ENCODE measurements around the gene MAP2K5.
"Not testable (repeated sequence)": the region's sequence is repeated elsewhere in the genome, so short reads cannot be mapped to it uniquely, and the experiment has no call there.

Gene MAP2K5

DNA sequence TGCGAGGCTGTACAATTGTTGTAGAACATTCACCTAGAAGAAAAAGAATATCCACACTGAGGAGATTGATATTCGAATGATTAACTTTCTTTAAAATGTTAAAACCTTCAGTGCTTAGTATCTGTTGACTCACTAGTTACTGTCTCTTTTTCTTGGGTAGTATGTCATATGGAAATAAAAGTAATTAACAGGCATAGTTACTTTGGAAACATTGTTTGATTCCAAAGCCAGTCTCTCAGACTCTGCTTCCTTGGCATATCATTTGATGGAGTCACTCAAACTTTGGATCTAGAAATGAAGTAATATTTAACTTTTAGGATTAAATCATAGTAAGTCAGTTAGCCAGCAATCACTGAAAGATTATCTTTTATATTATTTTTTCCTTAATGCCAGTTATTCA is 63.4 kb downstream of the MAP2K5 start:
- no peak for DNase-seq

DNA sequence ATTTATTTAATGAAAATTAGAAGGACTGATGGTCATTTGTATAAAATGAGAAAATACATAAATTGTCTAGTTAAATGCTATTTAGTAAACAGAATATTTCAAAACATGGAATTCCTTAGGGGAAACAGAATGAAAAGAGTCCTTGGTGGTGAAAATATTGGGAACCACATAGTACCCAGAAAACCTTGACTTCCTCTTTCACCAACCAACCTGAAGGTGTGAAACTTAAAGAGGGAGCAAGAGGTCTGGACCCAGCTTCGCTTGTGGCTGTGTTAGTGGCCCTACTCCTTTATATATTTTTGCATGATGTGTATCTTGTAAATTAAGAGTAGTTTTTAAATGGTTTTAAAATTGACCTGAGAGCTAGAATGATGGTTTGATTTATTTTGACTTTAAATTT is 64.2 kb downstream of the MAP2K5 start:
- no peak for DNase-seq

DNA sequence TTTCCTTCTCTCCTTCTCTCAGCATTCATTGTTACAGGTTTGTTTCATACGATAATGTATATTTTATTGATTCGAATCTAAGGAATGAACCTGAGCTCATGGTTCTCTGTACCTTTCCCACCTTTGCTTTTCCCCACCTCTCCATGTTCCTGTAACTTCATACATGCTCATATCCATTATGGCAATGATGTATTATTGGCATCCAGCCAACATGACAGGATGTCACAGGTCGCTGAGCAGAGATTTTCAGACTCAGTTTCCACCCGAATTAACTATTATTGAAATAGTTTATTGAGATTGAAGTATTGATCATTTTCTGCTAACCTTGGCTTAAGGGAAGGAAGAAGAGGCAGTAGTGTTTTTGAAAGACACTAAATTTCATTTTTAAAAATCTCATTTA is 64.8 kb downstream of the MAP2K5 start:
- no peak for DNase-seq

DNA sequence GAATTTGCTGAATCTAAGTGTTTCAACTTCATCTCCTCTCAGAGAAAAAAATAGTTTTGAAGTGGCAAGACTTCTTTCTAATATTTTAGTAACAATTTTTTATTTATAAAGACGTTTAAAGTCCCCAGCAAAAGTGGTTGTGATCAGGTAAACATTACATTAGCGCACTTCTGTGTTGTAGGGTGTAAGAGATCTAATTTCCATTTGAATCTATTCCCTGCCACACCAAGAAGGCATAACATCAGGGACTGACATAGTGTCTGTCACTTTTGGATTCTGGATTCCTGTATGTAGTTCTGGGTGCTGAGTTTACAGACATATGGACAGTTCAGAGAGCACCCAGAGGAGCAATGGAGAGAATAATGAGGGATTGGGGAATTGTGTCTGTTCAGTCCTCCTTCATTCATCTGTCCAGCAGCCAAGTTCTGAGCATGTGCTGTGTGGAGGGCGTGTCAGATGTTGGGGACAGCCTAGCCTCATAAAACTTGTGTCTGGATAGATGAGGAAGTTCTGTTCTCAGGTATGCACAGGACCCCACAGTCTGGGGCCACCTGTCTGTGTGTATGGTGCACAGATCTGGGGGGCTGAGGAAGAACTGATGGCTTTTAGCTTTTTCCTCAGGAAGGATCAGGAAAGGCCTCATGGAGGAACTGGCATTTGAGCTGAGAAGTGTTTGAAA is 65.6 kb downstream of the MAP2K5 start:
- DNase-seq = no peak

DNA sequence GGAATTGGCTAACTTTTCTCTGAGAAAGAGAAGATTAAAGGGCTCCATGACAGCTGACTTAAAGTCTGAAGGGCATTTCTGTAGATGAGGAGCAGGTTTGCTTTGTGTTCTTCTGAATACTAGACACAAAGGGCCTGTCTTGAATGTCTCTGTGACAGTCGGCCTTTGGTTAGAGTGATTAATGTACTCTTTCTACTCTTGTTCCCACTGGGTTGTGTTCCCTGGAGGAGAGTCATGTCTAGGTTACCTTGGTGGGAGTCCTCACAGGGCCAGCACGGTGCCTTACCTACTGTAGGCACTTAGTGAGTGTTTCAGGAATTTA is 66.1 kb downstream of the MAP2K5 start:
- no peak for DNase-seq

DNA sequence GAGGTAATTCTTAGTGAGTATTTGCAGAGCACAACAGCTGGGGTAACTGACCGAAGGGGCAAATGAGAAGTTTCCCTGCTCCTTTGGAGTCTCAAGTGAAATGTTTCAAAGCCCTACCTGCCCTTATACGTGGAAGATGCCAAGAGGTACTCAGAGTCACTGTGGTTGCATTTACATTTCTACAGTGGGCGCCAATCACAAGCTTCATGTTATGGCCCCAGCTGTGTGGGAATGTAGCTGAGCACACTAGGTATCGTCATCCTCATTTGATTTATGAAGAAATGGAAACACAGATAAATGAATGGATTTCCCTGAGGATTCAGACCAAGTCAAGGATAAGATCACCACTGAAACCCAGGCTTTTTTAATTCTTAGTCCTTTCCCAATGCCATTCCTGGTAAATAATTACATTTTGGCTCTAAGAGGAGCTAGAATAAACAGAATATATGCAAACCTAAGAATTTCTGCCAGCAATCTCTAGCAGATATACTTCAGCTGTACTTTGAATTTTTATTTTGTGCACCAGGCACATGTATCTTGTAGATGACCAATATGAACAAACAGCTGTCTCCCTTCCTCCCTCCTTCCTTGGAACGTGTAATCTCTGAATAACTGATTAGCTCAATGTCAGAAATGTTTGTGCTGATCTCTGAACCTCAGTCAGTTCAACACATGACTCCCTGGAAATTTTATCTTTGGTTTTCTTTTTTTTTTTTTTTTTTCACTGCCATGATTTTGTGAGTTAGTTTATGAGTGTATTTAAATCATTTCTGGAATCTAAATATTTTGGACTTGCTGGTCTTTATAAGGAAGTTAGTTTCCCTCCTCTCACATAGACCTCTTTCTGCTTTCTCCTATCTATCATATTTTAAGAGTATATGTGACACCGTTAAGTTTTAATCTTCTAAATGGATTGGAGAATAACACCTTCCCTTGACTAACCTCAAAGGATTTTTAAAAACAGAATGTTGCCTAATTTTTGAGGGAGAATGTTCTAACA is 69.2 kb downstream of the MAP2K5 start:
- no peak for DNase-seq

DNA sequence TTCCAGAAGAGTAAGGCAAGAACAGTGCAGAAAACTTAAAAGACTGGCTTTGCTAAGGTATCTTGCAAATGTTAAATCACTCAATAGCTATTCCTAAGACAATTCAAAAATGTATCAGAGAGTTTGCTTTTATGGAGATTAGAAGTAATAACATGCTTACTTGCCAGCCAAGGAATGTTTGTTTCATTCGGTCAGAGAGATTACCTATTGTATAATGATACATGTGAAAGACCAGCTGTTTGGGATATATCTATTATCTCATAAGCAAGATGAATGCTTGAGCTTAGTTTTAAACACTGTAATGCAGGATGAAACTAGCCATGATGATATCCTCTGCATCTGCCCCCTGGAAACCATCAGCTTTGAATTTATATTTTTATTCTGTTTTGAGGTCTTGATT is 70.7 kb downstream of the MAP2K5 start:
- DNase-seq = no peak

DNA sequence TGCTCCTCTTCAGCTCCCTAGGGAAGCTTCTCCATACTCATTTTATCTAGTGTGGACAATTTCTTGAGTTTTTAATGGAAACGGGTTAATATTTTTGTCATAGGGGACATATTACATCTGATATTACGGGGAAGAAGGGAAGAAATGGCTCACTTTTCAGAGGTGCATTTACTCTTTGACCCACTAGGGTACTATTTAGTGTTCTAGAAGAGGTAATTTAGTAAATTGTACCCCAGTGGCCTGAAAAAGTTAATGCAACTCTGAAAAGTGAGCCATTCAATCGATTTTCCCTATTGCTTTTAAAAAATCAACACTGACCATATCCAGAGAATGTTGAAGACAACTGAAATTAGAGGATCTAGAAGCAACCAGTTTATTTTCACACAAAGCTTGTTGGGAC is 71.2 kb downstream of the MAP2K5 start:
- DNase-seq = no peak

DNA sequence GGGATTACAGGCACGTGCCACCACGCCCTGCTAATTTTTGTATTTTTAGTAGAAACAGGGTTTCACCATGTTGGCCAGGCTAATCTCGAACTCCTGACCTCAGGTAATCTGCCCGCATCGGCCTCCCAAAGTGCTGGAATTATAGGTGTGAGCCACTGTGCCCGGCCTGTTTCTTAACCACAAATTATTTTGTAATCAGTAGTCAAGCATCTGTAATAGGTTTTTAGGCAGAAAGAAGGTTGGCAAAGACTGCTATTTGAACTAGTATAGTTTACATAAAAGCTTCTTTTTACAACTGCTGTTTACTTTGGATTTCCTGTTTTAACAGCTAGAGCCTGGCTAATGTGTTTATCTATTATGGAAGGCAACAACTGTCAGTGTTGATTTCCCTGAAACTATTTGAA is 72.6 kb downstream of the MAP2K5 start:
- not testable (repeated sequence) for DNase-seq

DNA sequence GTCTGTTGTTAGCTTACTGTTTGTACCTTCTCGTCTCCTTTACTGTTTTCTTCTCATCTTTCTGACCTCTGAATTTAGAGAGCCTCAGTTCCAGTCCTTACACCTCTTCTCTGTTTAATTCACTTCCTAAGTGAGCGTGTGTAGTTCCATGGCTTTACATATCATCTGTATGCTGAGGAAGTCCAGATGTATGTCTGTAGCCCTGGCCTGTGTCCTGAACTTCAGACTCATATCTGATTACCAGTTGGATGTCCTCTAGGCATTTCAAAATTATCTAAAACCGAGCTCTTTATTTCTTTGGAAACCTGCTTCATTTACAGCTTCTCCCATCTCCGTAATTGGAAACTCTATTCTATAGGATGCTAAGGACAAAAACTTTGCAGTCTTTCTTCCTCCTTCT is 75.8 kb downstream of the MAP2K5 start:
- no peak for DNase-seq

DNA sequence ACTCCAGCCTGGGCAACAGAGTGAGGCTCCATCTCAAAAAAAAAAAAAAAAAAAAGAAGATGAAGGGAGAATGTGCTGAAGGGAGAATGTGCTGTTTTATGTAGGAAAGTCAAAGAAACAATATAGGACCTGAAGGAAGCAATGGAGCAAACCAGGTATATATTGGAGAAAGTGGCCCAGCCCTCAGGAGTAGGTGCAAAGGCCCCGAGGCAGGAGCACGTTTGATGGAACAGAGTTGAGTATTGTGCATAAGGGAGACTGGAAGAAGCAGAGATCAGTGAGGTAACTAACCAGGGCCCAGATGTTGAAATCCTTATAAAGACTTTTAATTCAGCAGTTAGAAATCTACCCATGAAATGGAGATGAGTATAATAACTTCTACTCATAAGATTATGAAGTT is 79.6 kb downstream of the MAP2K5 start:
- DNase-seq = no peak

DNA sequence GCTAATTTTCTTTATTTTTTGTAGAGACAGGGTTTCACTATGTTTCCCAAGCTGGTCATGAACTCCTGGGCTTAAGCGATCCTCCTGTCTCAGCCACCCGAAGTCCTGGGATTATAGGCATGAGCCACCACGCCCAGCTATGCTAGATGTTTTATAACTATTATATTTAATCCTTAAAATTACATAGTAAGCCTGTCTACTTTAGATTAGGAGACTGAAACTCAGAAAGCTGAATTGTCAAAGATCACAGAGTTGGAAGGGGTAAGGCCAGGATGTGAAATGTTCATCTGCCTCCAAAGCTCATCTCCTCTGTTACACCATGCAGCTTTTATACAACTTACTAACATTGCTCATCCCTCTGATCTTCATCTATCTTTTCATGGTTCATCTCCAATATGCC is 89.8 kb downstream of the MAP2K5 start:
- no peak for DNase-seq

DNA sequence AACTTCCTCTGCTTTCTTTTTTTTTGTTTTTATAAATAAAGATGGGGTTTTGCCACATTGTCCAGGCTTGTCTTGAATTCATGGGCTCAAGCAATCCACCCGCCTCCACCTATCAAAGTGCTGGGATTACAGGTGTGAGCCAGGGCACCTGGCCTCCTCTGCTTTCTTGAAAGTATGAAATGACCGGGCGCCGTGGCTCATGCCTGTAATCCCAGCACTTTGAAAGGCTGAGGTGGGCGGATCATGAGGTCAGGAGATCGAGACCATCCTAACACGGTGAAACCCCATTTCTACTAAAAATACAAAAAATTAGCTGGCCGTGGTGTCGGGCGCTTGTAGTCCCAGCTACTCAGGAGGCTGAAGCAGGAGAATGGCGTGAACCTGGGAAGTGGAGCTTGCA is 93.4 kb downstream of the MAP2K5 start:
- DNase-seq = not testable (repeated sequence)

DNA sequence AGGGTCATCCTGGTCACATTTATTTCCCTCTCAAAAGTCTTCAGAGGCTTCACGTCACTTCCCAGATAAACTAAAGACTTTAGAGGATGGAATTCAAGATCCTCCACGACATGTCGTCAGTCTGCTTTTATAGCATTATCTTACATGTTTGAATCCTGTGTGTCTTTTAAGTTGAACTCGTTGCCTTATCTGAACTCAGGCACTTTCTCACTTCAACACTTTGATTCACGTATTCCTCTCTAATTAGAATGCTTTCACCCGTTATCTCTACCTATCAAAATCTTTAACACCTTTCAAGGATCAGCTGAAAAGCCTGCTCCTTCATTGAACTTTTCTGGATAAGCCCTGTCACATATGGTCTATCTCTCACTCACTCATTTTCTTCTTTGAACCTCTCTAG is 97.1 kb downstream of the MAP2K5 start:
- no peak for DNase-seq

DNA sequence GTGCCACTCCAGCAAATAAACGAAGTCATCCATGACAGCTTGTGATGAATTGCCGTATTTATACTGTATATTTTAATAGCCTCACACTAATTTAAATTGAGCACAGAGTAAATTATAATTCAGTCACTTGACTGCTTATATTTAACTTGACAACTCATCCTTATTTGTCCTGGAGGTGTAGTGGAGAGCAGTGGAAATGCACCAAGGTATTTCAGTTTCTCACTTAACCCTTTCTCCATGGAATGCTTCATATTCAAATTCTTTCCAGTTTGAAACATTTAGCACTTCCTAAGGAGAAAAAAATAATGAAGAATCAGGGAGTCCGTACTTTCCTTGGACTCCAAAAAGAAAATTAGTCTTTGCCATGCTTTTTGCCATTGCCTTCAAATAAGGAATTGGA is 99.0 kb downstream of the MAP2K5 start:
- DNase-seq = no peak

DNA sequence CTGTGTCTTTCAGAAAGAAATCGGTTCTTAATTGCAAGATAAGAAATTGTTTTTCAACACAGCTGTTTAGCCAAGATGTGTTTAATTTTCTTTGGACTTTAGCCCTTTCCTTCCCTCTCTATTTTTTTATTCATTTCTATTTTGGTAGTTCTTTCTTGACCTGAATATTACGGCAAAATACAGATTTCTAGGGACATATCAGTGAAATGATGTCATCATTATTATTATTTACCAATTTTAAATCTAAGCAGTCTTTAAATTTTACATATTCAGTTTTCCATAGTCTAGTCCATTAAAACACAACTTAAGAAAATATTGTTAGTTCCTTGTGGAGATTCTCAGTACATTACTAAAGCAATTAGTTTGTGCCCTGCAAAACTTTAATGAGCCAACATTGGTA is 104.3 kb downstream of the MAP2K5 start:
- no peak for DNase-seq

DNA sequence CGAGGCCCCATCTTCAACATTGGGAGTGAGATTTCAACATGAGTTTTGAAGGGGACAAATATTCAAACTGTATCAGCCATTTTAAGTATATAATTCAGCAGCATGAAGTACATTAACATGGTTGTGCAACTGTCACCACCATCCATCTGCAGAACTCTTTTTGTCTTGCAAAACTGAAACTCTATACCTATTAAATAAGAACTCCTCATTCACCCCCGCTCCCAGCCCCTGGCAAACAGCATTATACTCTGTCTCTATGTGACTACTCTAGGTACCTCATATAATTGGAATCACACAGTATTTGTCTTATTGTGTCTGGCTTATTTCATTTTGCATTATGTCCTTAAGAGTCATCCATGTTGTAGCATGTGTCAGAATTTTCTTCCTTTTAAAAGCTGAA is 110.1 kb downstream of the MAP2K5 start:
- no peak for DNase-seq

DNA sequence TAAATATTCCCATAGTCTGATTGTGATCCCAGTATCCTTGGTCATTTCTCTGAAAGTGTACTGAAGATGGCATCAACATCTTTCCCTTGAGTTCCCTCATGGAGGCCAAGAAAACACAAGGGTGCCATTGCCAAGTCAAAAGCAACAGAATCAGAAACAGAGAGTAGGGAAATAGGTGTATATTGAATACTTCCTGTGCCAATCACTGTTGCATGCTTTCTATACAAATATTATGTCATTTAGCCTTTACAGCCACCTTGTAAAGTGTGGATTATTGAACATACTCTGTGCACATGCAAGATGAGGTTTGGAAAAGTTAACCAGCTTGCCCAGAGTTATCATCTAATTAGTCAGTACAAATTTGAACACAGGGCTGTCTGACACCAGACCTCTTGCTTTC is 117.9 kb downstream of the MAP2K5 start:
- no peak for DNase-seq

DNA sequence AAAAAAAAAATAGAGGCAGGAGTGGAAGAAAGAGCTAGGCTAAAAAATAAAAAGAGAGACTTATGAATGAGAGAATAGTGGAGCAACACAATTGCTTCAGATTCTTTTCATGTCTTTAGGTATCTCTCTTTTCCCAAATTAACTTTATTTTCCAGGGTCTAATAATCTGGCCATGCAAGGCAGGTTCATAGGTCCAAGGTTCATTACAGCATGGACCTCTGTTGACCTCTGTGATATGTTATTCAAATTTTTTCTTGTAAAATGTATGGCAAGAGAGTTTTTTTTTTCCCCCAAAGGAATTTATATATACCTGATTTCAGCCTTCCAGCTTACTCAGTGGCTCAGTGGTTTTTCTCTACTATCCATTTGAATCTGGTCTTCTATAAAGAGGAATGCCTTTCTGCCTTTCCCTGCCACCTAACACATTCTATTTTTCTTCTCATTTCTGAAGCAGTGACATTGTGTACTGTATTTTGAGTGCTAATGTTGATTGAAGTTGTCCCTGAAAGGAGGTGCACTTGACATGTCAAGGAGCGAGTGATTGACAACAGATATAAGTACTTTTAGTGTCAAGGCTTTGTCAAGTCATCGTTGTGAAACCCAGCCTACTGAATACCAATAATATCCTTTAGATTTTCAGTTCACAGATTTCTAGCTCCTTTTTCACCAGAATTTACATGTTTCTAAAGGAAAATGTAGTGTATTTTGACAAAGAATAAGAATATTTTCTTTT is 118.5 kb downstream of the MAP2K5 start:
- no peak for DNase-seq

DNA sequence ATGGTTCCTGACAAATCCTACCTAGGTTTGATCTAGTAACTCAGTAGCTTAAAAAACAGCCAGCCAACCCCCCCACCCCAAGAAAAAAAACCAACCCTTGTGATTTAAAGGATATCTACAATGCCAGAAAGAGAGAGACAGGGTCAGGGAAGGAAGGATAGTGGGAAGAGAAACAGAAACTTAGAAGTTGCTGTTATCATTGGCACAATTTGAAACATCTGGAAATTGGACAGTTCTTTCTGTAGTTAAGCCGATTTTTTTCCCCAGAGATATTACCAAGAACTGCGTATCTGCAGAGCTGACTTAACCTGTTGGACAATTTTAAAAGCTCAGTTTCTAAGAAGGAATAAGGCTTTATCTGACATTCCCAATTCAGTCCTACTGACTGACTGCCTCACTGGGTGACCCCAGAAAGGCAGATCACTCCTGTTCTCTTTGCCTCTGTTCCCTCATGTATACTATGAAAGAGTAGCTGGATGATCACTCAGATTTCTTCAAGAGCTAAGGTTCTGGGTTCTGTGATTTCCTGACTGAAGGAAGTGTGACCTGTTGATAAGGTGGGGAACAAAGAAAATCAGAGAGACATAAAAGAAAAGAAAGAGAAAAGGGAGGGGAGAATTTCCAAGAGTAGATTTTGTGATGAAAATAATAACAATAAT is 128.3 kb downstream of the MAP2K5 start:
- no peak for DNase-seq

DNA sequence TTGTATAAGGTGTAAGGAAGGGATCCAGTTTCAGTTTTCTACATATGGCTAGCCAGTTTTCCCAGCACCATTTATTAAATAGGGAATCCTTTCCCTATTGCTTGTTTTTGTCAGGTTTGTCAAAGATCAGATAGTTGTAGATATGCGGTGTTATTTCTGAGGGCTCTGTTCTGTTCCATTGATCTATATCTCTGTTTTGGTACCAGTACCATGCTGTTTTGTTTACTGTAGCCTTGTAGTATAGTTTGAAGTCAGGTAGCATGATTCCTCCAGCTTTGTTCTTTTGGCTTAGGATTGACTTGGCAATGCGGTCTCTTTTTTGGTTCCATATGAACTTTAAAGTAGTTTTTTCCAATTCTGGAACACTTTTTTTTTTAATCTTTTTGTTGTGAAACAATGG is 130.3 kb downstream of the MAP2K5 start:
- DNase-seq = not testable (repeated sequence)

DNA sequence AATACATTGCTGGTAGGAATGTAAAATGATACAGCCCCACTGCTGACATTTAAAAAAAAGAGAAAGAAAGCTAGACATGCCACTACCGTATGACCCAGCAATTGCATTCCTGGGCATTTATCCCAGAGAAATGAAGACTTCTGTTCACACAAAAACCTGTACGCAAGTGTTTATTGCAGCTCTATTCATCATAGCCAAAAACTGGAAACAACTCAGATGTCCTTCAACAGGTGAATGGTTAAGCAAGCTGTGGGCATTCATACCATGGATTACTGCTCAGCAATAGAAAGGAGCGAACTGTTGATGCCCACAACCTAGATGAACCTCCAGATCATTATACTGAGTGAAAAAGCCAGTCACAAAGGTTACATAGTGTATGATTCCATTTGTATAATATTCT is 132.5 kb downstream of the MAP2K5 start:
- no peak for DNase-seq

DNA sequence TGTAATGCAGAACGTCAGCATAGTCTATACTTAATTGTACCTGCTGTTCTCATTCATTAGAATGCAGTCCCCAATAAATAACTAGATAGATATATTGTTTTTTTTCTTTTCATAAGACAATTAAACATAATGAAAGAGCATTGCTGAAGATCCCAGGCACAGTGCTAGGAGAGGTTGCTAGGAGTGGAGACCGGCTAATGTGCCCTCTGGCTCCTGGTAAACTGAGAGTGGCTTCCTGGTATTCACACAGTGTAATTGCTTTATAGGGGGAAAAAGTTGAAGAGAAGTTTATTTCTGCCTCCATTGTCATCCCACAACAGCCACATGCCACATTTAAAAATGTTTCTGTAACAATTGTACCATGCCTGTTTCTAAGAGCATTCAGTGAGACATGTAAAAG is 135.6 kb downstream of the MAP2K5 start:
- DNase-seq = no peak
